GM19239 (cell line): Measurements from ENCODE around the gene RAB38.

ENCODE experiments used
- DNase-seq: peaks from one replicate; pipeline ENCODE4 v3.0.0; 2011; ENCODE audit warnings: low spot score; ENCODE audit not compliant: insufficient read length
- FAIRE-seq: peaks from 2 replicates; lab custom pipeline; 2011; peaks lifted over from hg19 to GRCh38; lab: Jason Lieb, UNC

The RAB38 gene

GRCh38 chr11:88105951-88106350 lies 69.3 kb downstream of the RAB38 start:
- FAIRE-seq: no peak
- DNase-seq: no peak

- DNase-seq (no peak), FAIRE-seq (no peak)
These were observed 69.7 kb downstream of the RAB38 start for GRCh38 chr11:88105526-88105925.

GRCh38 chr11:88104408-88104807 lies 70.8 kb downstream of the RAB38 start:
- FAIRE-seq (no peak), DNase-seq (no peak)

- DNase-seq: peak; percentile 16
These were observed 71.7 kb downstream of the RAB38 start for GRCh38 chr11:88103337-88104206.

GRCh38 chr11:88102598-88102934 lies 72.7 kb downstream of the RAB38 start:
- DNase-seq (no peak), FAIRE-seq (no peak)

More at GRCh38 chr11:88103337-88104206, 71.7 kb downstream of the RAB38 start:
- FAIRE-seq: peak; percentile 4

- DNase-seq (no peak), FAIRE-seq (no peak)
These were observed 73.2 kb downstream of the RAB38 start for GRCh38 chr11:88101881-88102597.

- DNase-seq: no peak
- no peak for FAIRE-seq
These were observed 75.1 kb downstream of the RAB38 start for GRCh38 chr11:88100151-88100550.

GRCh38 chr11:88098289-88098688 lies 77.0 kb downstream of the RAB38 start:
- FAIRE-seq (no peak), DNase-seq (no peak)

GRCh38 chr11:88089134-88089533 lies 86.1 kb downstream of the RAB38 start:
- no peak for DNase-seq
- no peak for FAIRE-seq

GRCh38 chr11:88087337-88087736 lies 87.9 kb downstream of the RAB38 start:
- no peak for FAIRE-seq
- no peak for DNase-seq

- DNase-seq: no peak
- no peak for FAIRE-seq
These were observed 88.9 kb downstream of the RAB38 start for GRCh38 chr11:88086297-88086696.

- DNase-seq (no peak), FAIRE-seq (no peak)
These were observed 104.8 kb downstream of the RAB38 start for GRCh38 chr11:88070437-88070836.

GRCh38 chr11:88068848-88069554 lies 106.2 kb downstream of the RAB38 start:
- FAIRE-seq: no peak
- DNase-seq: no peak

- no peak for FAIRE-seq
- no peak for DNase-seq
These were observed 109.2 kb downstream of the RAB38 start for GRCh38 chr11:88066090-88066489.

GRCh38 chr11:88064097-88064705 lies 111.0 kb downstream of the RAB38 start:
- DNase-seq (no peak), FAIRE-seq (no peak)
